SJCRH30 (cell line): ENCODE data around the gene SASH3. TPM values are rescaled to one million over a fixed set of nuclear protein-coding genes. Genes with fewer than 3 reads are reported as not detected.

Experiments
- DNase-seq, 2 experiments: peaks; one replicate each; pipeline ENCODE4 v3.0.0-alpha.2; 2015 to 2020
- H3K27ac ChIP-seq: fragments of 250-450 bp; sonication (Bioruptor Pico); 2 replicates; pipeline ENCODE4 v1.5.1; 2020; ENCODE audit warnings: mild to moderate bottlenecking, moderate library complexity
- H3K27me3 ChIP-seq: fragments of 250-450 bp; sonication (Bioruptor Pico); 2 replicates; pipeline ENCODE4 v1.5.1; 2020; ENCODE audit warnings: mild to moderate bottlenecking, moderate library complexity
- H3K36me3 ChIP-seq: fragments of 250-450 bp; sonication (Bioruptor Pico); 2 replicates; pipeline ENCODE4 v1.5.1; 2020; ENCODE audit warnings: mild to moderate bottlenecking, moderate library complexity
- H3K4me1 ChIP-seq: fragments of 250-450 bp; sonication (Bioruptor Pico); 2 replicates; pipeline ENCODE4 v1.5.1; 2020; ENCODE audit warnings: mild to moderate bottlenecking, moderate library complexity
- H3K4me3 ChIP-seq: fragments of 250-450 bp; sonication (Bioruptor Pico); 2 replicates; pipeline ENCODE4 v1.5.1; 2020; ENCODE audit warnings: mild to moderate bottlenecking, moderate library complexity
- H3K9me3 ChIP-seq: fragments of 250-450 bp; sonication (Bioruptor Pico); replicated peaks from 2 replicates; pipeline ENCODE4 v1.5.1; 2020; ENCODE audit warnings: mild to moderate bottlenecking, moderate library complexity
- total RNA-seq: library from RNA; depleted of rRNA; stranded (reverse); fragments of >200 nt; shearing (Covaris generic); gene quantifications from 2 replicates; pipeline ENCODE4 v1.2.3, GENCODE V29; 2014

SASH3 gene
- total RNA-seq, 1 experiment from 2014 or later, result not detected

DNA sequence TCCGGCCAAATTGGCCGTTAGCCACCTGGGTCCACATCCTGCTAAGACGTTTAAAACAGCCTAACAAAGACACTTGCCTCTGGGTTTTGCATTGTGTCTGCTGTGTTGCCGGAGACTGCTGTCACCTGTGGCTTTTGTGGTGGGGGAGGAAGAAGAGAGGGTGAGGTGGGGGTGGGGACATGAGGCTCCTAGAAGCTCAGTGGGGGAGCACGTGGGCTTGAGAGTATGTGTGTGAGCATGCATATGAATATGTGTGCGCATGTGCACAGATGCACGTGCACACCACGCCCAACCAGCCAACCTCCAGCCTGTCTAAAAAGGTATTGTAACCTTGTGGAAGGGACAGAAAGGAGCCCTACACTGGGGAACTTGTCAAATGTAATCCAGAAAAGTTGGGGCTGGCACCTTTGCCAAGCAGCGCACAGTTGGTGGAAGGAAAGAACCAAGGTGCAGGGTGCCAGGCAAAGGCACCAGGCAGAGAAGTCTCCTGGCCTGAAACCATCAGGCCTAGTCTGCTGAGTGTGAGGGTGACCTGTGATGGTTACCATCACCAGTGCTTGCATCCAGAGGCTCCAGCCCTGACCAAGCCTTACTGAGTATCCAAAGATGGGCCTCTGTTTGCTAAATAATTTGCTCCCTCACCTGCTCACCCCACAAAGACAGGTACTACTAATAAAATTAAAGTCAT lies 10.1 kb upstream of the SASH3 start:
- Histone ChIP-seq H3K9me3 (no peaks in the 10 kb centered on the region), H3K4me3 (no peak overlapping the region), H3K36me3 (no peaks in the 10 kb centered on the region), H3K4me1 (peaks cover 8% of the 10 kb centered on the region; the same call in 1 of the 2 replicates), H3K27me3 (no peaks in the 10 kb centered on the region), H3K27ac (no peak overlapping the region)
- DNase-seq, result no peak

DNA sequence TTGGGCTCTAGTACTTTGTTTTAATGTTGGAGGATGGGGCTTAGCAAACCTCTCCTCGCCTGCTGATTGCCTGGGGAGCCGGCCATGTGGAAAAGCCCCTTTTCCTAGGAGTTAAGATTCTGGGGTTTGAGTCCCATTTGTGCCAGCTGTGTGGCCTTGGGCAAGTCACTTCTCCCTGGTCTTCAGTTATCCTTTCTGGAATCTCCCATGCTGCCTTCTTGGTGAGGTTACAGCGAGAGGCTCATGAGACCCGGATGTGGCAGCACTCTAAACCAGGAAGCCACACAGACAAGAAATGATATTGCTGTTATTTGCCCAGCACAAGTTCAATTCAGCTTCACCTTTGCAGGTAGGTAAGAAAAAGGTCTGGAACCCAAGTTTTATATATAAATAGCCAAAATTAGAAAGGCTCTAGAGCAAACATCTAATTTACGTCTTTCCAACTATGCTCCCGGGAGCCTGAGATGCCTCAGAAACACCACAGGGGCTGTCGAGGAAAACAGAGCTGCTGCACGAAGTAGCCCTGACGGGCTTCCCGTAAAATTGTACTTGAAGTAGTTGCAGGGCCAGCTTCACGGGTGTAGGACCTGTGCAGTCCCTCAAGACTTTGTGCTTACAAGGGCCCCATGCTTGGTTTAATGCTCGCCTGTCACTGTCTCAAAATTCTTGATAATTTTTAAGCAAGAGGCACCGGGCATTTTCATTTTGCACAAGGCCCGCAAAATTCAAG lies 8.3 kb upstream of the SASH3 start:
- no peaks in the 10 kb centered on the region for H3K27me3 ChIP-seq
- no peak overlapping the region for H3K27ac ChIP-seq
- peaks cover 8% of the 10 kb centered on the region; the same call in 1 of the 2 replicates for H3K4me1 ChIP-seq
- H3K36me3 ChIP-seq, result no peaks in the 10 kb centered on the region
- peak in 1 of 2 experiments; percentile 10 for DNase-seq
- H3K9me3 ChIP-seq, result no peaks in the 10 kb centered on the region
- no peak overlapping the region for H3K4me3 ChIP-seq

DNA sequence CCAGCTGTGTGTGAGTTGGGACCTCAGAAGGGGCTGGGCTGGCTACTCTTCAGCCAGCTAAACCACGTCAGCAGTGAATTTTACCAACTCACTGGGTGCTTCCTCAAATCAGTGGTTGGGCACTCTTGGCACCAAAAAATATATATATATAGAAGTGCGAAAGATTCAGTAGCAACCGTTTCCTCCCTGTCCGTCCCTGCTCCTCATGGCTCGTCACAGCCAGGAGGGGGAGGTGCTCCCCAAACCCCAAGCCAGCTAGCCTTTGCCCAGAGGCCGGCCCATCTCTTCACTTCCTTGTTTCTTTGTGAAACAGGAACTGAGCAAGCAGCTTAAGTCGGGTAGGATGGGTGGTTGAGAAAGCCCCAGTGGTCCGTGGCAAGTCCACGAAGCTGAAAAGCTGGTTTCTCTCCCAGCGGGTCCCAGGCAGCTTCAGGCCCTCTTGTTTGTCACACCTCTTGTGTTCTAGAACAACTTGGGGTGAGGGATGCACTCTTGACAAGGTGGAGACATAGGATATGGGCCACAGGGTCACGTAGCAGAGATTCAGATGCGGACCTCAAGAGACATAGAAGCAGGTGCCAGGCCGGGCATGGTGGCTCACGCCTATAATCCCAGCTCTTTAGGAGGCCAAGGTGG lies 6.8 kb upstream of the SASH3 start:
- Histone ChIP-seq H3K9me3 (no peaks in the 10 kb centered on the region), H3K36me3 (no peaks in the 10 kb centered on the region), H3K4me3 (no peak overlapping the region), H3K27me3 (no peaks in the 10 kb centered on the region), H3K27ac (no peak overlapping the region), H3K4me1 (peaks cover 8% of the 10 kb centered on the region; the same call in 1 of the 2 replicates)
- no peak for DNase-seq

DNA sequence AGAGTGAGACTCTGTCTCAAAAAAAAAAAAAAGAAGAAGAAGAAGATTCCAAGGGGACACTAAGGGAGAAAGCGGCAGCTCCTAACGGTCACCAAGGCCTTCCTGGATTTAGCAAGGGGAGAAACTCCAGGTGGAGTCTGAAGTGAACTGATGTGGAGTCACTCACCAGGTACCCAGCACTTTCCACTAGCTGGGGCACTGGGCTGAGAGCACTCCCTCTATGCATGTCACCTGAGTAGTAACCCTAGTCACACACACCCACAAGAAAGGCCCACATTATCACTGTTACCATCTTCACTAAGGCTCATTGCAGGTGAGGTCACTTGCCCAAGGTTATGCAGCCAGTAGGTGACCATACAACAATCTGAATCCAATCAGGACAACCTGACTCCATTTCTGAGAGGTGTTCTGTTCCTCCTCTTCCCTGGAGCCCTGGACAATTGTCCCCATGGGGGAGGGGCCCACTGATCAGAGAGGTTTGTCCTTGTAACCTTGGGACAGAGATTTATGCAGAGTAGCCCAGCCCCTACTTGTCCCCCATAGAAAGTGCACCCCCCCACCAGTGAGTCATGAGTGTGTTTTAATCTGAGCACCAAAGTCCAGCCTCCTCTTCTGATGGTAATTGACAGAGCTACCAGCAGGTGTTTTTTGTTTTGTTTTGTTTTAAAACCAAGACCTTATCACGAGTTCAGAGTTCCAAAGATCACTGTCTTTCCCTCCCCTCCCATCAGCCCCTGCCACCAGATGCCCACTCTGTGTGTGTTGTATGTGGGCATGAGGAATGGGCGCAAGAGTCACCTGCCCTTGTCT lies 5.9 kb upstream of the SASH3 start:
- H3K4me3 ChIP-seq, result no peak overlapping the region
- H3K36me3 ChIP-seq, result no peaks in the 10 kb centered on the region
- peaks cover 4% of the 10 kb centered on the region; the same call in 1 of the 2 replicates for H3K4me1 ChIP-seq
- H3K27ac ChIP-seq, result no peak overlapping the region
- H3K9me3 ChIP-seq, result no peaks in the 10 kb centered on the region
- DNase-seq, result no peak
- no peaks in the 10 kb centered on the region for H3K27me3 ChIP-seq

DNA sequence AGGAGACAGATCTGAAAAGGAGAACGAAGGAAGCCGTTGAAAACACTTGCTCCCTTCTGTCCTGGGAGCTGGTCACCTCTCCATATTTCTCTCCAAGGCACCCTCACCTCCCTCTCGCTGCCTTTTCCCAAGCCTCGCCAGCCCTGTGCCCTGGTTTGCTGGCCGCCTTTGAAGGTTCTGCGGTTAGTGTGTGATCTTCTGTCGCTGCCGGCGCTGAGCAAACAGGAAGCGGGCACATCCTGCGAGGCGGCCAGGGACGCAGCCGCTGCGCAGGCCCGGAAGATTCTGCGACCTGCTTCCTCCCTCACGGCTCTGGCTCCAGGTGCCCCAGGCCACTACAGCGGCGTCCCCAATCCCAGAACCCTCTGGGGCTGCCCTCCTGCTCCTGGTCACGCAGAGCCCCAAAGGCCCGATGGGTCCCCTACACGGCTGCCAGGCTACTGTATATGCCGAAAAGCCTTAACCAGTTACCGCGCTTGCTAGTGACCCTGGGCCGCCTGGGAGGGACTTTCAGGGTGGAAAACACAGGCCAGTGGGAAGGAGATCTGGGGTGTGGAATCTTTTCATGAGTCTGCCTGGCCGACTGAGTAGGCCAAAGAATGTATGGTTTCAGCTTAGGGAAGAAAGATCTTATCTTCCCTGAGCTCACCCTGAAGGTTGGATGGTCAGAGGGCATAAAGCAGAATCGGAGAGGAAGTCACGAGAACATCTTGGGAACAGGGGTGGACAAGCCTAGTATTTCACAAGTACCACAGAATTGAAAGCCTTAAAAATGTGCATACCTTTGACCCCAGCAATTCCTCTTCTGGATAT lies 2.3 kb upstream of the SASH3 start:
- Histone ChIP-seq H3K9me3 (no peaks in the 10 kb centered on the region), H3K4me3 (no peak overlapping the region), H3K36me3 (no peaks in the 10 kb centered on the region), H3K27me3 (no peaks in the 10 kb centered on the region), H3K27ac (no peak overlapping the region), H3K4me1 (no peaks in the 10 kb centered on the region)
- no peak for DNase-seq

DNA sequence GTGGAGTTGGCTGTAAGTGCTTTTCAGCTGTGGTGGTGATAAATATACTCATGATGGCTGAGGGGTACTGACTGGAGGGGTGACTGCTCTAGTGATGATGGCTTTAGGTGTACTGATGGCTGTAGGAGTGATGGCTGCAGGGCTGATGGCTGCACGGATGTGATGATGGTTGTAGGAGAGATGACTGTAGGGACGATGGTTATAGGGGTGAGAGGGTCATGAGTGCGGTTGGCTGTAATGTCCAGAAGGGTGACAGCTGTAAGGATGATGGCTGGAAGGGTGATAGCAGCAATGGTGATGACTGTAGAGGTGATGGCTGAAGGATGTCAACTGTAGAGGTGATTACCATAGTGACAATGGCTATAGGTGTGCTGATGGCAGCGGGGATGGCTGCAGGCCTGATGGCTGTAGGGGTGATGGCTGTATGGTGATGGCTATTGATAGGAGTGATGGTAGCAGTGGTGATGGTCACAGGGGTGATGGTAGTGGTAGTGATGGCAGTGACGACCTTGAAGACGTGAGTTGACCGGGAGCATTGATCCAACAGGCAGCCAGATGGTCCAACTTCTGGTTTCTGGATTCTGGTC lies 570 bp upstream of the SASH3 start:
- H3K27ac ChIP-seq, result no peak overlapping the region
- no peak for DNase-seq

DNA sequence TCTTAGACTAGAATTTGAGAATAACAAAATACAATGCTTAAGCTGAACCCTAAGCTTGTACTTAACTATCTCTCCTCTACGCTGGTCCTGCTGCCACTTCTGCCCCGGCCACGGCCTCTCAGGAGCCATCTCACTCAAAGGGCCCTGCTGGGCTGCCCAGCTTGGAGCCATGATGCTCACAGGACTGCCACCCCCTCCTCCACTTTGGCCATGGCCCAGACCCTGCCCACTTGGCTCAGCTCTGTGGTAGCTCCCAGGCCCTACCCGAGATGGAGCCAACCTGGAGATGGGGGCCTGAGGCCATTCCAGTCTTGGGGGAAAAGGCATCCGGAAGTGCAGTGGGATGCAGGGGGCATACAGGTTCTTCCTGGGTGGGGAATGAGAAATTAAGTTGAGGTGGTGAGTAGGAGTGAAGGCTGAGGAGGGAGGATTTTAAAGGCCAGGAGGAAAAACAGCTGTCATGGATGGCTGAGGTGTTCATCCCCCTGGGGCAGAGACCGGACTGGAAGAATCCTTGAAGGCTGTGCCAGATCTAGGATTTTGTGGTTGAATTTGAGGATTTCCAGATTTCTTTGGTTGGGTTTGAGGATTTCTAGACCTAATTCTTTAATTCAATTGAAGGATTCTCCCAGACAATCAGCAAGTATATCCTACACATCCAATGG lies 824 bp downstream of the SASH3 start:
- Histone ChIP-seq H3K4me3 (no peak overlapping the region), H3K36me3 (no peaks in the 10 kb centered on the region), H3K27ac (no peak overlapping the region), H3K4me1 (no peaks in the 10 kb centered on the region), H3K27me3 (no peaks in the 10 kb centered on the region), H3K9me3 (no peaks in the 10 kb centered on the region)
- no peak for DNase-seq

More for the DNA sequence above, 570 bp upstream of the SASH3 start:
- H3K27me3 ChIP-seq, result no peaks in the 10 kb centered on the region
- H3K4me1 ChIP-seq, result no peaks in the 10 kb centered on the region
- H3K36me3 ChIP-seq, result no peaks in the 10 kb centered on the region
- no peaks in the 10 kb centered on the region for H3K9me3 ChIP-seq
- no peak overlapping the region for H3K4me3 ChIP-seq

DNA sequence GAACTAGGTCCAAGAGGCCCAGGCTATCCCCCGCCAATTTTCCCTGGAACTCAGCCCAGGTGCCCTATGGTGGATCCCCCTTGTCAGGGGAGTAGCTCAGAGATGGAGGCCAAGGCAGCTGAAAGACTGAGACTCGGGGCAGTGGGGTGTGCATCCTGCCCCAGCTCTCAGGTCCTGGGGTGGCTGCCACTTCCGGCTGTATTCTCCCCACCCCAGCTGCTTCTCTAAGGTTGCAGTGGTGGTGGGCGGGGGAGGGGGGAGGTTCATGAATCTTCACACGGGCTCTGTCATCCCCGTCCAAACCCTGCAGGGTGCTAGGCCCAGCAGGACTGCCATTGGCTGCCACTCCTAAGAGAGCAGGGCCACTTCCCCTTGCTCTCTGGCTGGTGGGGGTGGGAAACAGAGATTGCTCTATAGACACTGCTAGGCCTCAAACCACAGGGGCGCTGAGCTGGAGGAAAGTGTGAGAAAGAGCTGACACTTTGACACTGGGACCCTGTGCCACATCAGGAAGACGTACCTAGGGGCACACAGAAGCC lies 1.5 kb downstream of the SASH3 start:
- Histone ChIP-seq H3K27ac (no peak overlapping the region), H3K4me1 (no peaks in the 10 kb centered on the region), H3K36me3 (no peaks in the 10 kb centered on the region), H3K27me3 (no peaks in the 10 kb centered on the region), H3K9me3 (no peaks in the 10 kb centered on the region), H3K4me3 (no peak overlapping the region)
- no peak for DNase-seq

DNA sequence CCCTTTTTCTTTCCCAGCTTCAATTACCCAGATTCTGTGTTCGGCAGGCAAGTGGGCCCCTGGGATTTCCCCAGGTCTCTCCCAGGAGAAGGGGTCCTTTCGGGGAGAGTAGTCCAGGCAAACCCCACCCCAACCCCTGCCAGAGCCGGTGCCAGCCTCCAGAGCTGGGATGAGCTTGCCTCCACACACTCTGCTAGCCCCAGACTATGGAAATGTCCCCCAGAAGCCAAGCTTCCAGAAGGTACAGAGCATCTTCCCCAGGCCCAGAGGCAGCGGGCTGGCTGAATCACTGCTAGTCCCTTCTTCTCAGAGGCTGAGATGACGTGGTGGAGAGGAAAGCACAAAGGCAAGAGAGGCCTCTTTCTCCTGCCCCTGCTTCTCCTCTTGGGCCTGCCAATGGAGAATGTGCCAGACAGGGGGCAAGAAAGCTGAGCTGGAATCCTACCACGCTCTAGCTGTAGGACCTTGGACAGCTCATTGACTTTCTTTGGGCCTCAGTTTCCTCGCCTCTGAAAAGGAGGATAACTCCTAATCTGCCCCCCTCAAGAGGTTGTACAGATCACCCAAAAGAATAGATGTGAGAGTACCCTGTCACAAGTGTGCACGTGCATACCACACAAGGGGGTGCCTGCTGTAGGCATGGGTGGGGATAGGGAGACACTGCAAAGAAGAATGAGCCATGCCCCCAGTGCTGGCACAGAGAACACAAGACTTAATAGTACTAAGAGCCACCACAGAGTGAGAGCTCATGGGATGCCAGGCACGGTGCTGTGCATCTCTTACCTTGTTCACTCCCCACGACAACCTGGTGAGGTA lies 2.1 kb downstream of the SASH3 start:
- no peaks in the 10 kb centered on the region for H3K4me1 ChIP-seq
- H3K27ac ChIP-seq, result no peak overlapping the region
- H3K27me3 ChIP-seq, result no peaks in the 10 kb centered on the region
- no peak for DNase-seq
- no peaks in the 10 kb centered on the region for H3K36me3 ChIP-seq
- H3K9me3 ChIP-seq, result no peaks in the 10 kb centered on the region
- no peak overlapping the region for H3K4me3 ChIP-seq

DNA sequence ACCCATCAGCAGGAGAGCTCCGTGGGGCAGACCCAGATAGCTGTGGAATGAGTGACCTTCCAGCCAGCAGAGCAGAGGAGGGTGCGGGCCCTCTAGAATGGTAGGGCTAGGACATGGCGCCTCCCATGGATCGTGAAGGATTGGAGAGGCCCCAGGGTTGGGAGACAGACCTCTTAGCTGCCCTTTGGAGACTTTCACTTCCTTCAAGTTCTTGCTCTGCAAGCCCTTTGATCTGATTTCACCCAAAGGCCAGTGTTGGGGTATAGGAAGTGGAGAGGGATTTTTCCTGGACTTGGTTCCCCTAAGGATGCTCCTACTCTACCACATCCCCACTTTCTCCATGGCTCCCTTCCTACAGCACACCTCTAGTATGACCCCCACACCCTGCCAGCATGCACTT lies 3.0 kb downstream of the SASH3 start:
- Histone ChIP-seq H3K4me3 (no peak overlapping the region), H3K36me3 (no peaks in the 10 kb centered on the region), H3K4me1 (no peaks in the 10 kb centered on the region), H3K27me3 (no peaks in the 10 kb centered on the region), H3K27ac (no peak overlapping the region), H3K9me3 (no peaks in the 10 kb centered on the region)
- DNase-seq, result no peak

DNA sequence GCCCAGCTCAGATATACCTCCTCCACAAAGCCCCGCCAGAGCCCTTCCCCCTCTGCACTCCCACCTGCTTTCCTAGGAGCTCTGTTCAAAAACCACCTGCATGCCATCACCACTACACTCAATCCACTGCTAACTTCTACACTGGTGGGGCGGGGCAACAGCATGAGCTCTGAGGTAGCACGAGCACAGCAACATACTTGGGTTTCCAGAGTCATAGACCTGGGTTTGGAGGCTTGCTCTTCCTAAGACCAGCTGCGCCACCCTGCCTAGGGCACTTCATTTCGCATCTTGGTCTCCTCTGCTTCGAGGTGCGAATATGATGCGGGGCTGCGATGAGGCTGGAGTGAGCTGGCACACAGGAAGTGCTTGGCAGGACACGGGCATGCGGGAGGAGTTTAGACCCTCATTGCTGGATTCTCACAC lies 3.6 kb downstream of the SASH3 start:
- Histone ChIP-seq H3K4me3 (no peak overlapping the region), H3K4me1 (no peaks in the 10 kb centered on the region)

DNA sequence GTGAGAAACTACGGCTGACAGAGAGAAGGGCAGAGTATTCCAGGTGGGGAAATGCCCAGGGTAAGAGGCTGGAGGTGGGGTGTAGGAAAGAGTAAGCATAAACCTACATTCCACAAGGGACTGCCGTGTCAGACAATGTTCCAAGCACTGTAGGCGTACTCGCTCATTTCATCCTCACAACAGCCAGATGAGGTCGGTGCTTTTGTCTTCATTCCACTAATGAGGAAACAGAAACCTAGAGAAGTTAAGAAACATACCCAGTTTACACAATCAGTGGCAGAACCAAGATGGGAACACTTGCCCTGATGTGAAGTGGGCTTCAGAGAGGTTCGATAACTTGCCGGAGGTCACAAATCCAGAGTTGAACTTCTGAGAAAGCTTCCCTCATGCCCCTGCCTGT lies 4.6 kb downstream of the SASH3 start:
- no peaks in the 10 kb centered on the region for H3K4me1 ChIP-seq
- no peaks in the 10 kb centered on the region for H3K9me3 ChIP-seq
- no peaks in the 10 kb centered on the region for H3K36me3 ChIP-seq
- no peak overlapping the region for H3K27ac ChIP-seq
- no peak for DNase-seq
- no peak overlapping the region for H3K4me3 ChIP-seq
- H3K27me3 ChIP-seq, result no peaks in the 10 kb centered on the region

More for the DNA sequence above, 3.6 kb downstream of the SASH3 start:
- no peak for DNase-seq
- no peak overlapping the region for H3K27ac ChIP-seq
- H3K27me3 ChIP-seq, result no peaks in the 10 kb centered on the region
- H3K36me3 ChIP-seq, result no peaks in the 10 kb centered on the region
- H3K9me3 ChIP-seq, result no peaks in the 10 kb centered on the region
